ENCODE results near the gene BPIFB4.

Gene BPIFB4

GRCh38 chr20:33147299-33147698 is 67.9 kb downstream of the BPIFB4 start:
- TF ChIP-seq CTCF (IDR thresholded peaks at IDR 0.05; ENCODE audit: borderline replicate concordance, control extremely low read depth, extremely low read depth, insufficient read depth, missing control alignments) = no peak
- in situ Hi-C loops (cut with MboI; ENCODE audit: low sequenced_read_pairs, unreplicated experiment) = no loop called here

GRCh38 chr20:33148040-33148439 is 68.6 kb downstream of the BPIFB4 start:
- in situ Hi-C loops (cut with MboI; ENCODE audit: low sequenced_read_pairs, unreplicated experiment) = no loop called here
- TF ChIP-seq CTCF (IDR thresholded peaks at IDR 0.05; ENCODE audit: borderline replicate concordance, control extremely low read depth, extremely low read depth, insufficient read depth, missing control alignments) = no peak
- no peak for DNase-seq (ENCODE audit: low spot score)

More at GRCh38 chr20:33147299-33147698, 67.9 kb downstream of the BPIFB4 start:
- DNase-seq (ENCODE audit: low spot score) = no peak

DNA sequence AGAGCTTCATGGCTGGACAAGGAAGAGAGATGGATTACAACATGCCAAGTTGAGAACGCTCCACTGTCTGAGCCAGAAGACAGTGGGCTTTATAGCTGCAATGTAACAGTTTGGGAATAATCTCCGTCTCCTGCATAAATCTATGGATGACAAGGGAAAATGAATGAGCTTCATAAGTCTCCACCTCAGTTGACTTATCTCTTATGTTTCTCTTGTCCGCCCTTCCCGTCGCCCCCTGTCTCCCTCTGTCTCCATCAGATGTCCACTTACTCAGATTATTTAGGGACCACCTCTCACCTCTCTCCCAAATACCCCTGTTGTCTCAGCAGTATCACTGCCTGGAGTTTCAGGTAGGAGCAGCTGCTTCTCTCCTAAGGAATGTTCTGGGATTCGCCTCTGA is 74.8 kb downstream of the BPIFB4 start:
- DNase-seq (ENCODE audit: low spot score) = no peak
- in situ Hi-C loops (cut with MboI; ENCODE audit: low sequenced_read_pairs, unreplicated experiment) = no loop called here
- no peak for TF ChIP-seq CTCF (IDR thresholded peaks at IDR 0.05; ENCODE audit: borderline replicate concordance, control extremely low read depth, extremely low read depth, insufficient read depth, missing control alignments)

- no peak for TF ChIP-seq CTCF (IDR thresholded peaks at IDR 0.05; ENCODE audit: borderline replicate concordance, control extremely low read depth, extremely low read depth, insufficient read depth, missing control alignments)
- in situ Hi-C loops (cut with MboI; ENCODE audit: low sequenced_read_pairs, unreplicated experiment) = no loop called here
- no peak for DNase-seq (ENCODE audit: low spot score)
Observed at GRCh38 chr20:33158637-33159385, 79.4 kb downstream of the BPIFB4 start.

GRCh38 chr20:33159713-33160112 is 80.3 kb downstream of the BPIFB4 start:
- no peak for TF ChIP-seq CTCF (IDR thresholded peaks at IDR 0.05; ENCODE audit: borderline replicate concordance, control extremely low read depth, extremely low read depth, insufficient read depth, missing control alignments)
- no peak for DNase-seq (ENCODE audit: low spot score)
- in situ Hi-C loops (cut with MboI; ENCODE audit: low sequenced_read_pairs, unreplicated experiment) = no loop called here

DNA sequence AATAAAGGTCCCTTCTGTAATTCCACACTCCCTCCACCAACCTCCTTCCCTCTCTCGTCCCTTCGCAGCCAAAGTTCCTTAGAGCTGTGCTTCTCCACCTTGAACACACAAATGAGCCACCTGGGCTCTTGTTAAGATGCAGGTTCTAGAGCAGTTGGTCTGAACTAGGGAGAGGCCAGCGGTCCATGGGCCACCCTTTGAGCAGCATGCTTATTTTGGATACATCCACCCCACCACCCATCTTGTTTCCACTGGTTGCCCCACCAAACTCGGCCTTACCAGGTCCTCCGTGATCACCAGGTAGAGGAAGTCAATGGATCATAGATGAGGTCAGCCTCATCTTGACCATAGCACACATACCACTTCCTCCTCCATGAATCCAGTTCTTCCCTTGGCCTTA is 81.2 kb downstream of the BPIFB4 start:
- no peak for TF ChIP-seq CTCF (IDR thresholded peaks at IDR 0.05; ENCODE audit: borderline replicate concordance, control extremely low read depth, extremely low read depth, insufficient read depth, missing control alignments)
- no peak for DNase-seq (ENCODE audit: low spot score)
- in situ Hi-C loops (cut with MboI; ENCODE audit: low sequenced_read_pairs, unreplicated experiment) = no loop called here
